B cell (primary cell): ENCODE results near the gene KCNH8. TPM values are rescaled to one million over a fixed set of nuclear protein-coding genes. Genes with fewer than 3 reads are reported as not detected.

Experiments
- ATAC-seq: fragments of 200-7000 bp; cut with Tn5 transposase; one replicate; pipeline ENCODE4 v1.10.0; 2021; ENCODE audit warnings: low read depth, mild to moderate bottlenecking, moderate number of reproducible peaks, moderate library complexity
- CTCF ChIA-PET: fragments of 350-600 bp; sonication (Branson Sonifier 250); formaldehyde crosslinking; loops from one replicate; lab custom pipeline; 2021; ENCODE audit warnings: antibody characterized with exemption, inconsistent platforms; lab: Charles Lee
- POLR2A ChIA-PET: fragments of 350-600 bp; sonication (Branson Sonifier 250); formaldehyde crosslinking; loops from one replicate; lab custom pipeline; 2021; ENCODE audit warnings: antibody characterized with exemption; lab: Charles Lee
- DNase-seq: peaks from one replicate; pipeline ENCODE4 v3.0.0; 2013
- H2AFZ ChIP-seq: 2 replicates; pipeline ENCODE4 v1.6.1; 2012; ENCODE audit warnings: mild to moderate bottlenecking, low read depth, low read length; ENCODE audit not compliant: insufficient read depth, poor library complexity, severe bottlenecking
- H3K27ac ChIP-seq, 2 donors: 1 replicate in 1 of 2; 2 replicates in 1 of 2; pipeline ENCODE4 v1.5.1; 2012 to 2013; ENCODE audit warnings: low read length in 2 of 2, mild to moderate bottlenecking in 2 of 2, moderate library complexity in 1 of 2
- H3K27me3 ChIP-seq, 4 experiments: fragments of 200-600 bp in 1 of 4; sonication (generic) in 1 of 4; replicated peaks in 1 of 4; 1 replicate in 2 of 4; 2 replicates in 2 of 4; pipeline versions ENCODE4 v1.6.1 to v1.7.0; 2013 to 2016; ENCODE audit warnings: low read length in 3 of 4, mild to moderate bottlenecking in 2 of 4, mixed read lengths in 1 of 4, moderate library complexity in 1 of 4; ENCODE audit not compliant: insufficient read depth in 4 of 4, control insufficient read depth in 3 of 4; ENCODE audit errors: control extremely low read depth in 1 of 4
- H3K36me3 ChIP-seq, 2 experiments: replicated peaks in 1 of 2; 1 replicate in 1 of 2; 2 replicates in 1 of 2; pipeline versions ENCODE4 v1.6.1 to v1.7.1; 2013; ENCODE audit warnings: low read length in 1 of 2; ENCODE audit not compliant: insufficient read depth in 2 of 2, control insufficient read depth in 1 of 2; ENCODE audit errors: control extremely low read depth in 1 of 2, extremely low read depth in 1 of 2
- H3K4me1 ChIP-seq, 2 donors: fragments of 200-600 bp in 1 of 2; sonication (generic) in 1 of 2; 1 replicate in 1 of 2; 2 replicates in 1 of 2; pipeline versions ENCODE4 v1.5.1 to v1.6.1; 2013 to 2017; ENCODE audit warnings: low read length in 2 of 2; ENCODE audit not compliant: control insufficient read depth in 2 of 2, insufficient read depth in 2 of 2
- H3K4me2 ChIP-seq: replicated peaks from 2 replicates; pipeline ENCODE3; 2012; ENCODE audit warnings: mild to moderate bottlenecking, low read depth, low read length; ENCODE audit not compliant: poor library complexity, severe bottlenecking
- H3K4me3 ChIP-seq, 5 experiments: fragments of 200-600 bp in 1 of 5; sonication (generic) in 1 of 5; 1 replicate in 3 of 5; 2 replicates in 2 of 5; pipeline versions ENCODE4 v1.5.1 to v1.7.0; 2011 to 2016; ENCODE audit warnings: low read length in 4 of 5, mild to moderate bottlenecking in 4 of 5, low read depth in 2 of 5, control low read depth in 1 of 5, moderate library complexity in 1 of 5; ENCODE audit not compliant: insufficient read depth in 1 of 5; ENCODE audit errors: control extremely low read depth in 1 of 5, extremely low read depth in 1 of 5
- H3K79me2 ChIP-seq: fragments of 200-600 bp; sonication (generic); one replicate; pipeline ENCODE4 v1.6.0; 2016; ENCODE audit warnings: low read length; ENCODE audit not compliant: control insufficient read depth, insufficient read depth
- H3K9ac ChIP-seq: fragments of 200-600 bp; sonication (generic); 2 replicates; pipeline ENCODE4 v1.6.1; 2017; ENCODE audit warnings: mild to moderate bottlenecking, low read length, moderate library complexity
- H3K9me3 ChIP-seq, 3 donors: one replicate each; pipeline versions ENCODE4 v1.6.1 to v1.7.1; 2013; ENCODE audit warnings: low read length in 2 of 3; ENCODE audit not compliant: control insufficient read depth in 2 of 3, insufficient read depth in 1 of 3; ENCODE audit errors: control extremely low read depth in 1 of 3
- H4K20me1 ChIP-seq: 2 replicates; pipeline ENCODE4 v1.6.0; 2012; ENCODE audit warnings: mild to moderate bottlenecking, low read length; ENCODE audit not compliant: insufficient read depth, control insufficient read depth, poor library complexity, severe bottlenecking
- H3K27ac Mint-ChIP-seq: one replicate; pipeline ENCODE4 v1.8.0; 2021; ENCODE audit warnings: mixed read lengths
- H3K27me3 Mint-ChIP-seq: one replicate; pipeline ENCODE4 v1.8.0; 2021; ENCODE audit warnings: mixed read lengths
- H3K4me1 Mint-ChIP-seq: one replicate; pipeline ENCODE4 v1.8.0; 2021; ENCODE audit warnings: mixed read lengths
- H3K4me3 Mint-ChIP-seq: one replicate; pipeline ENCODE4 v1.8.0; 2021; ENCODE audit warnings: mixed read lengths
- H3K9me3 Mint-ChIP-seq: one replicate; pipeline ENCODE4 v1.8.0; 2022; ENCODE audit warnings: mixed read lengths; ENCODE audit not compliant: insufficient read depth
- CTCF ChIP-seq: fragments of 200-600 bp; IDR thresholded peaks from one replicate; pipeline ENCODE4 v1.8.0; 2022; ENCODE audit warnings: antibody characterized with exemption, mild to moderate bottlenecking
- EZH2 ChIP-seq: IDR thresholded peaks from 2 replicates; pipeline ENCODE4 v1.6.1; 2012; ENCODE audit warnings: borderline replicate concordance, low read depth, mild to moderate bottlenecking, moderate library complexity, low read length; ENCODE audit not compliant: insufficient read depth, poor library complexity, severe bottlenecking
- WGBS: methylation state at CpG from one replicate; pipeline ENCODE4 v1.1.5; 2013; ENCODE audit warnings: missing lambda C conversion rate; ENCODE audit not compliant: insufficient coverage; 5-methylcytosine and 5-hydroxymethylcytosine counted together
- intact Hi-C: fragments of 100-400 bp; cut with micrococcal nuclease; formaldehyde crosslinking; loops from one replicate; pipeline ENCODE4 v1.10.0; 2022
- polyA plus RNA-seq: library from polyadenylated mRNA; depleted of rRNA; stranded (reverse); fragments of >200 nt; gene quantifications from 2 replicates; pipeline ENCODE4 v1.2.3, GENCODE V29; 2012
- total RNA-seq, 2 donors: library from RNA; stranded (reverse); fragments of 120-200 nt in 1 of 2; gene quantifications; 1 replicate in 1 of 2; 2 replicates in 1 of 2; pipeline versions ENCODE4 v1.2.3 to v1.2.4, GENCODE V29; 2013 to 2022

The KCNH8 gene
- total and polyA plus RNA-seq, 2 donors (not counting 1 experiment from before 2014, with no cell fraction given): 4.0 to 12.7 TPM

GRCh38 chr3:19107719-19108118, 40.6 kb upstream of the KCNH8 start:
- ATAC-seq (no peak), DNase-seq (no peak)
- H3K9ac ChIP-seq: no peak overlapping the region
- no peak overlapping the region for H3K4me3 Mint-ChIP-seq
- ChIA-PET POLR2A (no interaction called here), CTCF (no interaction called here)
- H3K9me3 ChIP-seq: peaks cover 0 to 16% (median 1%) of the 10 kb centered on the region in 3 donors
- no peaks in the 10 kb centered on the region for H3K4me1 Mint-ChIP-seq
- H3K9me3 Mint-ChIP-seq: no peaks in the 10 kb centered on the region
- H3K79me2 ChIP-seq: no peaks in the 10 kb centered on the region
- TF ChIP-seq EZH2 (no peak), CTCF (no peak)
- H2AFZ ChIP-seq: no peak overlapping the region
- peaks cover 6% of the 10 kb centered on the region for H3K27me3 Mint-ChIP-seq
- H3K4me2 ChIP-seq: no peak overlapping the region
- peaks cover 0 to 5% of the 10 kb centered on the region in 2 donors for H3K4me1 ChIP-seq
- no peaks in the 10 kb centered on the region for H3K36me3 ChIP-seq
- H3K27ac ChIP-seq: no peak overlapping the region
- intact Hi-C loops: no loop called here
- H3K27ac Mint-ChIP-seq: no peak overlapping the region
- H3K27me3 ChIP-seq: no peaks in the 10 kb centered on the region
- no peak overlapping the region for H3K4me3 ChIP-seq
- H4K20me1 ChIP-seq: no peaks in the 10 kb centered on the region
- 72% methylated on average over 3 of the region's 3 CpGs for WGBS

GRCh38 chr3:19110335-19110895, 37.9 kb upstream of the KCNH8 start:
- 100% methylated on average over 1 of the region's 1 CpG for WGBS
- H3K27me3 Mint-ChIP-seq: peaks cover 11% of the 10 kb centered on the region

More at GRCh38 chr3:19110335-19110895, 37.9 kb upstream of the KCNH8 start:
- no peak overlapping the region for H3K4me3 ChIP-seq
- TF ChIP-seq EZH2: no peak
- no peak for TF ChIP-seq CTCF
- Mint-ChIP-seq H3K4me3 (no peak overlapping the region), H3K27ac (no peak overlapping the region), H3K4me1 (no peaks in the 10 kb centered on the region), H3K9me3 (no peaks in the 10 kb centered on the region)
- no peak overlapping the region for H3K9ac ChIP-seq
- intact Hi-C loops: no loop called here
- H3K27me3 ChIP-seq: no peaks in the 10 kb centered on the region
- no peak overlapping the region for H3K4me2 ChIP-seq
- POLR2A ChIA-PET: no interaction called here
- no peaks in the 10 kb centered on the region for H4K20me1 ChIP-seq
- no peak for DNase-seq
- no peaks in the 10 kb centered on the region for H3K79me2 ChIP-seq
- H3K36me3 ChIP-seq: no peaks in the 10 kb centered on the region
- CTCF ChIA-PET: no interaction called here
- peaks cover 0 to 16% (median 1%) of the 10 kb centered on the region in 3 donors for H3K9me3 ChIP-seq
- H2AFZ ChIP-seq: no peak overlapping the region
- no peak for ATAC-seq
- no peaks in the 10 kb centered on the region for H3K4me1 ChIP-seq
- H3K27ac ChIP-seq: no peak overlapping the region
